ENCODE data around the gene GALNT3. TPM values are rescaled to one million over a fixed set of nuclear protein-coding genes. Genes with fewer than 3 reads are reported as not detected.

Gene GALNT3
- 0.05 and 0.26 TPM in 2 replicates for polyA plus RNA-seq (2012; rRNA removed)
- polyA plus RNA-seq (2012; cell fraction: cytosol; rRNA removed) = 0.01 and 0.03 TPM in 2 replicates
- 0.63 and 1.4 TPM in 2 replicates for polyA plus RNA-seq (2012; cell fraction: nucleus; rRNA removed)

GRCh38 chr2:165793779-165794535 is at the start of gene GALNT3:
Gene GALNT3 (minus strand): TSS chr2:165794247. CDS start chr2:165770700, 23,547 bp downstream.
- Histone ChIP-seq H3K79me2 (ENCODE audit: insufficient read depth) (no peaks in the 10 kb centered on the region), H3K36me3 (replicated peaks in 1 of 2; ENCODE audit: control insufficient read depth in 1 of 2, insufficient read depth in 2 of 2, low read length in 1 of 2) (no peaks in the 10 kb centered on the region), H3K4me1 (ENCODE audit: control insufficient read depth in 1 of 2, insufficient read depth in 2 of 2, low read depth in 1 of 2, low read length in 1 of 2) (peaks cover 0 to 26% of the 10 kb centered on the region in 2 experiments; a peak in 2 of 4 replicates), H3K4me2 (no peak within 1 kb of the TSS), H3K4me3 (ENCODE audit: low read depth in 2 of 2, low read length in 1 of 2) (peak within 1 kb of the TSS in 1 of 2 experiments; percentile 29; a peak in 1 of 4 replicates), H3K9ac (no peak within 1 kb of the TSS), H3K27me3 (ENCODE audit: insufficient read depth) (no peaks in the 10 kb centered on the region), H2AFZ (ENCODE audit: low read depth) (0 out of 2 replicates have a peak within 1 kb of the TSS, but pooled peaks have one; percentile 3), H3K27ac (ENCODE audit: low read depth in 2 of 2, low read length in 1 of 2) (no peak within 1 kb of the TSS), H3K9me2 (no peaks in the 10 kb centered on the region), H4K20me1 (ENCODE audit: insufficient read depth) (no peaks in the 10 kb centered on the region), H3K9me3 (no peaks in the 10 kb centered on the region), H3F3A (replicated peaks; ENCODE audit: insufficient read depth) (peaks cover 21% of the 10 kb centered on the region)
- ChIA-PET POLR2A (no interaction called here), CTCF (interaction anchor here (1.6 kb wide), 1 partner anchor 9 kb away, joined by 5 read pairs; no protein-coding TSS in a partner anchor)
- WGBS (ENCODE audit: low lambda C conversion rate) = 41% methylated on average over 14 of the region's 70 CpGs
- peak; percentile 53 for DNase-seq
- TF ChIP-seq FOXJ3 (CRISPR knock-in tag; IDR thresholded peaks at IDR 0.05) (no peak), GATA2 (CRISPR knock-in tag; IDR thresholded peaks at IDR 0.05) (no peak), MEF2A (IDR thresholded peaks at IDR 0.05; ENCODE audit: borderline replicate concordance, low read depth) (no peak), JUND (IDR thresholded peaks at IDR 0.05) (no peak), FOXM1 (IDR thresholded peaks at IDR 0.05; ENCODE audit: low read depth) (no peak), NRF1 (IDR thresholded peaks at IDR 0.05; ENCODE audit: low read depth, low read length) (no peak), USF1 (IDR thresholded peaks at IDR 0.05; ENCODE audit: borderline replicate concordance, low read depth) (no peak), POLR2AphosphoS5 (IDR thresholded peaks at IDR 0.05; ENCODE audit: low read depth, low read length) (no peak), CTCF (IDR thresholded peaks at IDR 0.05) (no peak), ZBTB33 (IDR thresholded peaks at IDR 0.05; ENCODE audit: borderline replicate concordance, low read depth) (no peak), RXRA (IDR thresholded peaks at IDR 0.05; ENCODE audit: borderline replicate concordance, low read depth) (no peak), IRF3 (IDR thresholded peaks at IDR 0.05; ENCODE audit: low read depth, low read length) (no peak), EZH2phosphoT487 (IDR thresholded peaks at IDR 0.05; ENCODE audit: borderline replicate concordance, low read depth) (no peak), USF2 (IDR thresholded peaks at IDR 0.05; ENCODE audit: borderline replicate concordance, low read depth, low read length) (no peak), NFIC (IDR thresholded peaks at IDR 0.05; ENCODE audit: borderline replicate concordance) (no peak), MXI1 (IDR thresholded peaks at IDR 0.05; ENCODE audit: low read depth, low read length) (no peak), SMC3 (IDR thresholded peaks at IDR 0.05; ENCODE audit: low read depth, low read length) (no peak), YY1 (IDR thresholded peaks at IDR 0.05; ENCODE audit: low read depth) (no peak), FOSL2 (IDR thresholded peaks at IDR 0.05; ENCODE audit: borderline replicate concordance, low read depth) (no peak)
